Endothelial cell (in vitro differentiated cells): ENCODE measurements around the gene PRR3. TPM values are rescaled to one million over a fixed set of nuclear protein-coding genes. Genes with fewer than 3 reads are reported as not detected.
"Not testable (repeated sequence)": the region's sequence is repeated elsewhere in the genome, so short reads cannot be mapped to it uniquely, and the experiment has no call there.

Experiments
- DNase-seq: peaks from one replicate; pipeline ENCODE4 v3.0.0; 2021; ENCODE audit warnings: low spot score
- H3K27ac Mint-ChIP-seq: one replicate; pipeline ENCODE4 v1.8.0; 2021; ENCODE audit warnings: mixed read lengths, inconsistent platforms; ENCODE audit not compliant: unreplicated experiment
- H3K27me3 Mint-ChIP-seq: one replicate; pipeline ENCODE4 v1.8.0; 2021; ENCODE audit warnings: mild to moderate bottlenecking, moderate library complexity, mixed read lengths, inconsistent platforms; ENCODE audit not compliant: unreplicated experiment
- H3K36me3 Mint-ChIP-seq: one replicate; pipeline ENCODE4 v1.8.0; 2021; ENCODE audit warnings: mild to moderate bottlenecking, low read depth, mixed read lengths, inconsistent platforms; ENCODE audit not compliant: unreplicated experiment
- H3K4me1 Mint-ChIP-seq: one replicate; pipeline ENCODE4 v1.8.0; 2021; ENCODE audit warnings: mild to moderate bottlenecking, mixed read lengths, inconsistent platforms; ENCODE audit not compliant: unreplicated experiment
- H3K4me3 Mint-ChIP-seq: one replicate; pipeline ENCODE4 v1.8.0; 2021; ENCODE audit warnings: mild to moderate bottlenecking, mixed read lengths, inconsistent platforms; ENCODE audit not compliant: unreplicated experiment
- H3K9me3 Mint-ChIP-seq: one replicate; pipeline ENCODE4 v1.8.0; 2021; ENCODE audit warnings: mixed read lengths, inconsistent platforms; ENCODE audit not compliant: unreplicated experiment
- total RNA-seq: library from RNA; stranded (reverse); fragmentation: NEBNext Ultra II Directional; extraction: Animal tissue kit (Norgen Biotek cat#: 25700); gene quantifications from one replicate; pipeline ENCODE4 v1.2.1, GENCODE V29; 2021; ENCODE audit not compliant: unreplicated experiment
- TF ChIP-seq, protein P1 (sequence below): fragments of 200-600 bp; sonication (generic); IDR thresholded peaks from one replicate; pipeline ENCODE4 v1.5.0; 2021; ENCODE audit warnings: antibody characterized with exemption; ENCODE audit not compliant: unreplicated experiment

The PRR3 gene
- total RNA-seq, 1 donor from 2014 or later, result 12.6 TPM

GRCh38 chr6:30592287-30592686 lies 35.2 kb downstream of the PRR3 start:
- H3K4me1 Mint-ChIP-seq, result peaks cover 5% of the 10 kb centered on the region
- H3K27ac Mint-ChIP-seq, result peak overlapping the region; percentile 5
- no peak for DNase-seq
- H3K27me3 Mint-ChIP-seq, result peaks cover 12% of the 10 kb centered on the region
- TF ChIP-seq, protein P1, sequence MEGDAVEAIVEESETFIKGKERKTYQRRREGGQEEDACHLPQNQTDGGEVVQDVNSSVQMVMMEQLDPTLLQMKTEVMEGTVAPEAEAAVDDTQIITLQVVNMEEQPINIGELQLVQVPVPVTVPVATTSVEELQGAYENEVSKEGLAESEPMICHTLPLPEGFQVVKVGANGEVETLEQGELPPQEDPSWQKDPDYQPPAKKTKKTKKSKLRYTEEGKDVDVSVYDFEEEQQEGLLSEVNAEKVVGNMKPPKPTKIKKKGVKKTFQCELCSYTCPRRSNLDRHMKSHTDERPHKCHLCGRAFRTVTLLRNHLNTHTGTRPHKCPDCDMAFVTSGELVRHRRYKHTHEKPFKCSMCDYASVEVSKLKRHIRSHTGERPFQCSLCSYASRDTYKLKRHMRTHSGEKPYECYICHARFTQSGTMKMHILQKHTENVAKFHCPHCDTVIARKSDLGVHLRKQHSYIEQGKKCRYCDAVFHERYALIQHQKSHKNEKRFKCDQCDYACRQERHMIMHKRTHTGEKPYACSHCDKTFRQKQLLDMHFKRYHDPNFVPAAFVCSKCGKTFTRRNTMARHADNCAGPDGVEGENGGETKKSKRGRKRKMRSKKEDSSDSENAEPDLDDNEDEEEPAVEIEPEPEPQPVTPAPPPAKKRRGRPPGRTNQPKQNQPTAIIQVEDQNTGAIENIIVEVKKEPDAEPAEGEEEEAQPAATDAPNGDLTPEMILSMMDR, result no peak
- no peaks in the 10 kb centered on the region for H3K9me3 Mint-ChIP-seq
- H3K4me3 Mint-ChIP-seq, result peak overlapping the region; percentile 64
- peaks cover 39% of the 10 kb centered on the region for H3K36me3 Mint-ChIP-seq

- Mint-ChIP-seq H3K27me3 (peaks cover 17% of the 10 kb centered on the region), H3K4me1 (peaks cover 25% of the 10 kb centered on the region), H3K27ac (peak overlapping the region; percentile 40), H3K36me3 (peaks cover 13% of the 10 kb centered on the region)
- peak; percentile 89 for DNase-seq
- TF ChIP-seq, protein P1, result peak; percentile 78
- H3K4me3 Mint-ChIP-seq, H3K9me3 Mint-ChIP-seq: not testable (repeated sequence)
These were observed 40.4 kb downstream of the PRR3 start for GRCh38 chr6:30597315-30598144.

DNA sequence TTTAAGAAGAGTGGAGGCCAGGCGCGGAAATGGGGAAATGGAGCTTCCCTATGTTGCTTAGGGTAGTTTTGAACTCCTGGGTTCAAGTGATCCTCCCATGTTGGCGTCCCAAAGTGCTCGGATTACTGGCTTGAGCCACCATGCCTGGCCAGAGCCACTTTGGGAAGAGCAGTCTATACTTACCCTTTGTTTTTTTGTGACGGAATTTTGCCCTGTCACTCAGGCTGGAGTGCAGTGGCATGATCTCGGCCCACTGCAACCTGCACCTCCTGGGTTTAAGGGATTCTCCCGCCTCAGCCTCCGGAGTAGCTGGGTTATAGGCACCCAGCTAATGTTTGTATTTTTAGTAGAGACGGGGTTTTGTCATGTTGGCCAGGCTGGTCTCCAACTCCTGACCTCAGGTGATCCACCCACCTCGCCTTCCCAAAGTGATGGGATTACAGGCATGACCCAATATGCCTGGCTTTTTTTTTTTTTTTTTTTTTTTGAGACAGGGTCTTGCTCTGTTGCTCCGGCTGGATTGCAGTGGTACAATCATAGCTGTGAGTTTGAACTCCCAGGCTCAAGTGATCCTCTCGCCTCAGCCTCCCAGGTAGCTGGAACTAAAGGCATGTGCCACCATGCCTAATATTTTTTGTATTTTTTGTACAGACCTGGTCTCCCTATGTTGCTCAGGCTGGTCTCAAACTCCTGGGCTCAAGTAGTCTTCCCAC lies 42.0 kb downstream of the PRR3 start:
- DNase-seq, result no peak
- Mint-ChIP-seq H3K36me3 (peaks cover 25% of the 10 kb centered on the region), H3K4me3 (no peak overlapping the region), H3K4me1 (peaks cover 30% of the 10 kb centered on the region), H3K27ac (peak overlapping the region; percentile 82), H3K27me3 (peaks cover 17% of the 10 kb centered on the region), H3K9me3 (no peaks in the 10 kb centered on the region)
- TF ChIP-seq, protein P1, result no peak

DNA sequence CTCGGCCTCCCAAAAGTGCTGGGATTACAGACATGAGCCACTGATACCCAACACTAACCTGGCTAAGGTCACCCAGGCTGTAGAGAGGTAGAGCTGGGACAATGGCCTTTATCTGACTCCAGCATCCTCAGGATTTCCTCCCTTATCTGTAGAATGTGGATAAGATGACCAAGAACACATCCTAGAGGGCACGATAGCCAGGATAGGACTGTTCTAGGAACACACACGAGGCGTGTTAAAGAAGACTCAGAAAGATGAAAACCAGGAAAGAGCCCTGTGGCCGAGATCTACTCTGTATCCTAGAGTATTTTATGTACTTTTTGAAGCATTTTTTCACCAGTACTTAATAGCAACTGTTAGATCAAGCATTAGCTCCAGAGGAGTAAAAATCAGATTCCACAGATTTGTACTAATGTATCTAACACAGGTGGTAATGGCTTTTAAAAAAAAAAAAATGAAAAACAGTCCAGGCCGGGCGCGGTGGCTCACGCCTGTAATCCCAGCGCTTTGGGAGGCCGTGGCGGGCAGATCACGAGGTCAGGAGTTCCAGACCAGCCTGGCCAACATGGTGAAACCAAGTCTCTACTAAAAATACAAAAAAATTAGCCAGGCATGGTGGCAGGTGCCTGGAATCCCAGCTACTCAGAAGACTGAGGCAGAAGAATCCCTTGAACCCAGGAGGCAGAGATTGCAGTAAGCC lies 42.7 kb downstream of the PRR3 start:
- Mint-ChIP-seq H3K27ac (peak overlapping the region; percentile 82), H3K9me3 (no peaks in the 10 kb centered on the region), H3K4me1 (peaks cover 36% of the 10 kb centered on the region), H3K27me3 (peaks cover 21% of the 10 kb centered on the region), H3K36me3 (peaks cover 32% of the 10 kb centered on the region), H3K4me3 (peak overlapping the region; percentile 45)
- TF ChIP-seq, protein P1, result no peak
- peak; percentile 25 for DNase-seq
